ENCODE measurements around the gene ABCC4. TPM values are rescaled to one million over a fixed set of nuclear protein-coding genes. Genes with fewer than 3 reads are reported as not detected.

ABCC4 gene
- total RNA-seq, 1 donor, result 11.8 TPM

- H3K27me3 ChIP-seq (ENCODE audit: insufficient read depth, low read length), result no peaks in the 10 kb centered on the region
- no peaks in the 10 kb centered on the region for H3K9me3 ChIP-seq (ENCODE audit: low read depth, low read length)
- H3K4me1 ChIP-seq (ENCODE audit: insufficient read depth, low read length), result no peaks in the 10 kb centered on the region
- H3K4me3 ChIP-seq (ENCODE audit: low read length), result no peak overlapping the region
Observed at GRCh38 chr13:95159458-95159857, 141.8 kb downstream of the ABCC4 start.

- Histone ChIP-seq H3K9me3 (ENCODE audit: low read depth, low read length) (no peaks in the 10 kb centered on the region), H3K4me3 (ENCODE audit: low read length) (no peak overlapping the region), H3K27me3 (ENCODE audit: insufficient read depth, low read length) (no peaks in the 10 kb centered on the region), H3K4me1 (ENCODE audit: insufficient read depth, low read length) (no peaks in the 10 kb centered on the region)
Observed at GRCh38 chr13:95156208-95156607, 145.0 kb downstream of the ABCC4 start.

GRCh38 chr13:95155504-95155903 is 145.7 kb downstream of the ABCC4 start:
- H3K9me3 ChIP-seq (ENCODE audit: low read depth, low read length), result no peaks in the 10 kb centered on the region
- no peaks in the 10 kb centered on the region for H3K4me1 ChIP-seq (ENCODE audit: insufficient read depth, low read length)
- no peaks in the 10 kb centered on the region for H3K27me3 ChIP-seq (ENCODE audit: insufficient read depth, low read length)
- H3K4me3 ChIP-seq (ENCODE audit: low read length), result no peak overlapping the region

DNA sequence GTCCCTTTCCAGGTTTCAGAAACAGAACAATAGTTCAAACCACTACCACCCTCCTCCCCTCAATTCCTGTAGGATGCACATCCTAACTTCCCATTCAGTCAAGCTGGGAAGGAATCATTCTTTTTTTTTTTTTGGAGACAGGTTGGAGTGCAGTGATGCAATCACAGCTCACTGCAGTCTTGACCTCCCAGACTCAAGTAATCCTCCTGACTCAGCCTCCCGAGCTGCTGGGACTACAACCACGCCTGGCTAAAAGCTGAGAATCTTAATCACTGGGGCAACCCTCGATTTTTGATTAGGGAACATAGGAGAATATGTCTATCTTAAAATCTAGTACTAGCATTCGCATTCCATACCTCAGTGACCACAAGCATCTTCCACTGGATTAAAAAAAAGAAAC is 146.2 kb downstream of the ABCC4 start:
- no peaks in the 10 kb centered on the region for H3K9me3 ChIP-seq (ENCODE audit: low read depth, low read length)
- no peaks in the 10 kb centered on the region for H3K4me1 ChIP-seq (ENCODE audit: insufficient read depth, low read length)
- H3K4me3 ChIP-seq (ENCODE audit: low read length), result no peak overlapping the region
- H3K27me3 ChIP-seq (ENCODE audit: insufficient read depth, low read length), result no peaks in the 10 kb centered on the region

DNA sequence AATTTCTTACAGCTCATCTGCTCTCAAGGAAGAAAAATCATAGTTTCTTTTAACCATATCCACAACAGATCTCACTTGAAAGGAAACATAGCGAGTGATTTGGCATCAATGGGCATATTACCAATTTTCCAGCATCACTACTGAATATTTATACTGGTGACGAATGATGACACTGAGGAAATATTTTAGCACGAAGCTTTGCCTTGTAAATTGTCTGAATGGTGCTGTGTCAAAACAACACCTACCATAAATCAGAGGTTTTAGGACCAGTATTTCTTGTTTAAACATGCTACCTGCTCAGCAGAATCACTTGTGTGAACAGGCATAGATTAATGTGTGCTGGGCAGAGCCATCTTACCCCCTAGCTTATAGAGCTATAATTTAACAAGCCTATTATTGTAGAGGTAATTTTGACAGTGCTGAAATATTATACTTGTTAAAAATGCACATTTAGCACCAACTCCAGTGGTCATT is 146.8 kb downstream of the ABCC4 start:
- Histone ChIP-seq H3K4me1 (ENCODE audit: insufficient read depth, low read length) (no peaks in the 10 kb centered on the region), H3K27me3 (ENCODE audit: insufficient read depth, low read length) (no peaks in the 10 kb centered on the region), H3K9me3 (ENCODE audit: low read depth, low read length) (no peaks in the 10 kb centered on the region), H3K4me3 (ENCODE audit: low read length) (no peak overlapping the region)

DNA sequence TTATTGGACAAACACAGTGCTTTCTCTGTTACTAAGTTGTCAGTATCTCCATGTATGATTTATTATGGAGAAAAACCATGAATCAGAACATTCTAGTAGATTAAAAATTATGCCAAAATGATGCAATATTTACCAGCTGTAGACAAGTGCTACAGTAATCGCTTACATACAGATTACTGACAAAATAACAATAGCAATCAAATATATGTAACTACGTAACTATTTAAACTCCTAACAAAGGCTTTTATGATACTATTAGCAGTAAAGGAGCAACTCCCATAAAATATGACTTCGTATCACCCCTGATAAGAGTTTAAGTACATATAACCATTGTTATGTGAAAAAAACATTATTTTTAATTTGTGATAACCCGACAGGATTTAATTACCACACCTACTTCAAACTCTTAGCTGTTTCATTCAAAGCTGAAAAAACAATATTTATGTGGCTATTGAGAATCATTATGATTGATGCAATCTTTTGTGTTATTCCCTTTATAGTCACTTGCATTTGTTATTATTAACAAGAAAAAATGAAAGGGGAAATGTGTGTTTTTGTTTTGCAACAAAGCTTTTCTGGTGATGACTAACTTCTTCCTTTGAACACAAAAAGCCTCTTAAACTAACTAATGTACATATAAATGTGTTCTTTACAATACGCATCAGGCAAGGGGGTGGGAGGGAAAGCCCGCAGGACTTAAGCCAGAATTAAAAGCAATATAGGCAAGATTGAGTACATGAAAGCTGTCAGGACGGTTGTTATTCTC is 147.4 kb downstream of the ABCC4 start:
- Histone ChIP-seq H3K9me3 (ENCODE audit: low read depth, low read length) (no peaks in the 10 kb centered on the region), H3K4me3 (ENCODE audit: low read length) (no peak overlapping the region), H3K27me3 (ENCODE audit: insufficient read depth, low read length) (no peaks in the 10 kb centered on the region), H3K4me1 (ENCODE audit: insufficient read depth, low read length) (no peaks in the 10 kb centered on the region)

DNA sequence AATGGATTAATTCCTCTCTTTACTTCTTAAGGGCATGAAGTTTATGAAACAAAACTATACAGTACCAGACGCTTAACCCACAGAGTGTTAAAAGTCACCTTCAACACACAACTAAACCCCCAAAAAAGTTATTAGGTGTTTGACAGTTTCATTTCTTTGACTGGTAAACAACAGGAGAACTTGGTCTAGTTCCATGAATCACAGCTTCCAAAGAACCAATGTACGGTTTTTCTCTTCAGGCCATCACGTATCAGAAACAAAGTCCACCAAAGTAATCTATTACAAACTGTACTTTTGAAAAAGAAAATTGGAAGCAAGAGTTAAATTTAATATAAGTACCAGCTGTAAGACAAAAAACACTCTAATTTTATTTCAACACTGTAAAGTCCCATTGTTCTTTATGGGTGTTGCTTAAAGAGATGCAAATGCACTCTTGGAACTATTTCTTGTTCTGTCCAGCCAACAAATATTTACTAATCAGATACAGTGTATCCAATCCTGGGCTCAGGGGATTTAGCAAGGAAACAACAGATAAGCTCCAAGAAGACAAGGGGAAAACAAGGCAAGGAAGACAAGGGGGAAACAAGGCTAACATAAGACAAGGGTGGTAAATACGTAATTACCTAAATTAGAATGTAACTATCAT is 149.2 kb downstream of the ABCC4 start:
- H3K27me3 ChIP-seq (ENCODE audit: insufficient read depth, low read length), result no peaks in the 10 kb centered on the region
- no peak overlapping the region for H3K4me3 ChIP-seq (ENCODE audit: low read length)
- H3K9me3 ChIP-seq (ENCODE audit: low read depth, low read length), result no peaks in the 10 kb centered on the region
- H3K4me1 ChIP-seq (ENCODE audit: insufficient read depth, low read length), result no peaks in the 10 kb centered on the region

GRCh38 chr13:95150555-95150954 is 150.7 kb downstream of the ABCC4 start:
- no peaks in the 10 kb centered on the region for H3K4me1 ChIP-seq (ENCODE audit: insufficient read depth, low read length)
- H3K4me3 ChIP-seq (ENCODE audit: low read length), result no peak overlapping the region
- H3K9me3 ChIP-seq (ENCODE audit: low read depth, low read length), result no peaks in the 10 kb centered on the region
- H3K27me3 ChIP-seq (ENCODE audit: insufficient read depth, low read length), result no peaks in the 10 kb centered on the region

- no peaks in the 10 kb centered on the region for H3K4me1 ChIP-seq (ENCODE audit: insufficient read depth, low read length)
- H3K4me3 ChIP-seq (ENCODE audit: low read length), result no peak overlapping the region
- H3K9me3 ChIP-seq (ENCODE audit: low read depth, low read length), result no peaks in the 10 kb centered on the region
- no peaks in the 10 kb centered on the region for H3K27me3 ChIP-seq (ENCODE audit: insufficient read depth, low read length)
Observed at GRCh38 chr13:95146486-95146885, 154.8 kb downstream of the ABCC4 start.

DNA sequence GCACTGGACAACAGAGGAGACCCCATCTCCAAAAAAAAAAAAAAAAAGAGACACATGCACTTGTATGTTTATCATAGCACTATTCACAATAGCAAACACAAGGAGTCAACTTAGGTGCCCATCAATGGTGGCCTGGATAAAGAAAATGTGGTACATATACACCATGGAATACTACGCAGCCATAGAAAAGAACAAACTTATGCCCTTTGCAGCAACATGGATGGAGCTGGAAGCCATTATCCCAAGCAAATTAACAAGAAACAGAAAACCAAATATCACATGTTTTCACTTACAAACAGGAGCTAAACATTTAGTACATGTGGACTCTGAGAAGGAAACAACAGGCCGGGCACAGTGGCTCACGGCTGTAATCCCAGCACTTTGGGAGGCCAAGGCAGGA is 155.7 kb downstream of the ABCC4 start:
- Histone ChIP-seq H3K4me3 (ENCODE audit: low read length) (no peak overlapping the region), H3K9me3 (ENCODE audit: low read depth, low read length) (no peaks in the 10 kb centered on the region), H3K4me1 (ENCODE audit: insufficient read depth, low read length) (no peaks in the 10 kb centered on the region), H3K27me3 (ENCODE audit: insufficient read depth, low read length) (no peaks in the 10 kb centered on the region)

GRCh38 chr13:95140502-95140901 is 160.7 kb downstream of the ABCC4 start:
- Histone ChIP-seq H3K27me3 (ENCODE audit: insufficient read depth, low read length) (no peaks in the 10 kb centered on the region), H3K4me3 (ENCODE audit: low read length) (no peak overlapping the region), H3K4me1 (ENCODE audit: insufficient read depth, low read length) (peaks cover 3% of the 10 kb centered on the region), H3K9me3 (ENCODE audit: low read depth, low read length) (no peaks in the 10 kb centered on the region)

DNA sequence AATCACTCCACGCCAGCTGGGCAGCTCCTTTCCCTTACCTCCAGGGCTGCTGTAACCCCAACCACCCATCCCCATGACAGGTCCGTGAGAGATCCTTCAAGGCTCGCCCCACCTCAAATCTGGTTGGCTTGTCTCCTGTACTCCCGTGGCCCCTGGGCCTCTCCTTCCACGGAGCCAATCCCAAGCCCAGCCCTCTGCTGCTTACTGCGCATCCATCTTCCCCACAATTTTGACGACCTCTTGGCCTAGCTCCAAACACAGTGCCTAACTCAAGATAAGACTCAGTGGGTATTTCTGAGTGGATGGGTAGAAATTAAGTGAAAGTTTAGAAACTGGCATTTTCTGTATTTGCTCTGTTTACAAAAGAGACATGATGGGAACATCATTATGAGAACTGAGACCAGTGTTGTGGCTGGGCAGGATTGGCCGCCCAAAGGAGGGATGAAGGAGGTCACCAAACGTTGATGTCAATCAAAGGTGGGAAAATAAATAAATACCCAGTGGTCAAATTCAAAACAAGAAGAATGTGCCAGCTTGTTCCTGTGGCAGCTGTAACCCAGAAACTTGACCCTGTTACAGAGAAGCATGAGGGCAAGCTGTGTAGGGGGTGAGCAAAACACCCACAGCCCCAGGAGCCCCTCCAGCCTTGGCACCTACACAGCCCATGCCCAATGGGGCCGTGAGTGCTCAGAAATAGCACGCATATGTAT is 162.2 kb downstream of the ABCC4 start:
- H3K4me1 ChIP-seq (ENCODE audit: insufficient read depth, low read length), result peaks cover 3% of the 10 kb centered on the region
- H3K27me3 ChIP-seq (ENCODE audit: insufficient read depth, low read length), result no peaks in the 10 kb centered on the region
- H3K9me3 ChIP-seq (ENCODE audit: low read depth, low read length), result no peaks in the 10 kb centered on the region
- H3K4me3 ChIP-seq (ENCODE audit: low read length), result no peak overlapping the region

DNA sequence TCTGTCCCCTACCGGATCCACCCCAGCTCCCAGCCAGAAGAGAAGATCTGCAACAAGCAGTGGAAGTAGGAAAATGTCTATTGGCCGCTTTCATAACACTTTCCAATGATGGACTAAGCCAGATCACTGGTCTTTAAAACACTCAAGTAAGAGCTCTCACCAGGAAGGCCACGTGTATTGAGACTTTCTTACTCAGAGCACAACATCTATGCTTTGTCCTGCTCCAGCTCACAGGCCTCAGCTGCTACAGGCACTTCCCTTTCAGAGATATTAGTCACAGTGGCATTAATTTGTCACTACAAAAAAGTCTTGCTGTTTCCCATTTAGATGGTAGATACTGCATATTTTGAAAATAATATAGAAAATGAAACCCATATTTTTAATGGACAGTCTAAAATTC is 164.2 kb downstream of the ABCC4 start:
- H3K4me1 ChIP-seq (ENCODE audit: insufficient read depth, low read length), result peaks cover 3% of the 10 kb centered on the region
- H3K9me3 ChIP-seq (ENCODE audit: low read depth, low read length), result no peaks in the 10 kb centered on the region

DNA sequence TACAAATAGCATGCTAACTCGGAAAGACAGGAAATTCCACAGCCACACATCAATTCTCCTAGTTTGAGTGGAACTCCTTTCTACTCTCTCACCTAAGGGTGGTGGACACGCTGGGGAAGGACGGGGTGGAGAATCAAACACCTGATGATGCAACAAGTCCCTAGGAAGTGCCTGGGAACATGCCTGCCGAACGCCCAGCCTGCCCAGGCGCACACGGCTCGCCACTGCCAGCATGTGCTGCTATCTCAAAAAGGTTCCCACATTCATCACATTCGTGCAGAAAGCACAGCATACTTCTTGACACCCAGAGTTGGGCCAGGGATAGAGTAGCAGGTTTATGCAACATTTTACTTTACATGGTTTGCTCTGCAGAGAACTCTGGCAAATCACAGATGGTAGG is 164.6 kb downstream of the ABCC4 start:
- H3K27me3 ChIP-seq (ENCODE audit: insufficient read depth, low read length), result no peaks in the 10 kb centered on the region
- peaks cover 3% of the 10 kb centered on the region for H3K4me1 ChIP-seq (ENCODE audit: insufficient read depth, low read length)
- no peaks in the 10 kb centered on the region for H3K9me3 ChIP-seq (ENCODE audit: low read depth, low read length)
- no peak overlapping the region for H3K4me3 ChIP-seq (ENCODE audit: low read length)

More for the DNA sequence above, 164.2 kb downstream of the ABCC4 start:
- Histone ChIP-seq H3K4me3 (ENCODE audit: low read length) (no peak overlapping the region), H3K27me3 (ENCODE audit: insufficient read depth, low read length) (no peaks in the 10 kb centered on the region)

- H3K9me3 ChIP-seq (ENCODE audit: low read depth, low read length), result no peaks in the 10 kb centered on the region
Observed at GRCh38 chr13:95133498-95133897, 167.8 kb downstream of the ABCC4 start.

More at GRCh38 chr13:95133498-95133897, 167.8 kb downstream of the ABCC4 start:
- no peak overlapping the region for H3K4me3 ChIP-seq (ENCODE audit: low read length)
- peaks cover 3% of the 10 kb centered on the region for H3K4me1 ChIP-seq (ENCODE audit: insufficient read depth, low read length)
- no peaks in the 10 kb centered on the region for H3K27me3 ChIP-seq (ENCODE audit: insufficient read depth, low read length)
